HG03457 (cell line): Measurements from ENCODE around the gene MYCBP.
"Not testable (repeated sequence)": the region's sequence is repeated elsewhere in the genome, so short reads cannot be mapped to it uniquely, and the experiment has no call there.

Experiments used
- ATAC-seq: cut with Tn5 transposase; IDR thresholded peaks from one replicate; pipeline ENCODE4 v1.9.1; 2021; ENCODE audit warnings: moderate number of reproducible peaks; ENCODE audit not compliant: unreplicated experiment

MYCBP gene

GRCh38 chr1:38873027-38873969 lies at the start of gene MYCBP:
MYCBP (minus strand) TSS chr1:38873348; CDS start chr1:38873305, 43 bp downstream.
- peak; percentile 87 for ATAC-seq

- ATAC-seq, result no peak
Observed at GRCh38 chr1:38919130-38919529, 46.0 kb upstream of the MYCBP start.

- no peak for ATAC-seq
Observed at GRCh38 chr1:38918568-38918967, 45.4 kb upstream of the MYCBP start.

- ATAC-seq, result no peak
Observed at GRCh38 chr1:38917772-38918171, 44.6 kb upstream of the MYCBP start.

GRCh38 chr1:38917337-38917736 lies 44.2 kb upstream of the MYCBP start:
- ATAC-seq, result no peak

- ATAC-seq, result no peak
Observed at GRCh38 chr1:38915352-38915948, 42.3 kb upstream of the MYCBP start.

- ATAC-seq, result not testable (repeated sequence)
Observed at GRCh38 chr1:38914908-38915307, 41.8 kb upstream of the MYCBP start.

- ATAC-seq, result no peak
Observed at GRCh38 chr1:38908821-38909220, 35.7 kb upstream of the MYCBP start.

- ATAC-seq, result no peak
Observed at GRCh38 chr1:38905985-38906384, 32.8 kb upstream of the MYCBP start.

GRCh38 chr1:38899560-38899959 lies 26.4 kb upstream of the MYCBP start:
- ATAC-seq, result no peak

GRCh38 chr1:38898653-38899230 lies 25.6 kb upstream of the MYCBP start:
- no peak for ATAC-seq

- no peak for ATAC-seq
Observed at GRCh38 chr1:38896169-38896568, 23.0 kb upstream of the MYCBP start.

GRCh38 chr1:38892976-38893375 lies 19.8 kb upstream of the MYCBP start:
- ATAC-seq, result no peak

GRCh38 chr1:38891753-38892152 lies 18.6 kb upstream of the MYCBP start:
- ATAC-seq, result no peak

GRCh38 chr1:38889589-38889988 lies 16.4 kb upstream of the MYCBP start:
- ATAC-seq, result no peak

GRCh38 chr1:38888423-38889333 lies 15.5 kb upstream of the MYCBP start:
- ATAC-seq, result no peak

GRCh38 chr1:38885092-38885491 lies 11.9 kb upstream of the MYCBP start:
- no peak for ATAC-seq

GRCh38 chr1:38881487-38881886 lies 8.3 kb upstream of the MYCBP start, which contains the start of gene GJA9:
GJA9 (minus strand) TSS chr1:38881587; CDS start chr1:38876098, 5,489 bp downstream.
- ATAC-seq, result no peak

GRCh38 chr1:38875811-38876210 lies 2.7 kb upstream of the MYCBP start:
- no peak for ATAC-seq

GRCh38 chr1:38872401-38873026 lies 634 bp downstream of the MYCBP start:
- peak; percentile 8 for ATAC-seq
